ENCODE data around the gene CRKL. TPM values are rescaled to one million over a fixed set of nuclear protein-coding genes. Genes with fewer than 3 reads are reported as not detected.

The CRKL gene
- total and polyA plus RNA-seq, 4 donors: 12.0 to 45.5 (median 22.6) TPM

- H3K9me3 ChIP-seq (ENCODE audit: control insufficient read depth in 4 of 4, low read length in 3 of 4): no peaks in the 10 kb centered on the region
- DNase-seq (ENCODE audit: low spot score): no peak
These were observed 14.1 kb upstream of the CRKL start for GRCh38 chr22:20903093-20903492.

More at GRCh38 chr22:20903093-20903492, 14.1 kb upstream of the CRKL start:
- Histone ChIP-seq H3K27me3 (ENCODE audit: control insufficient read depth in 4 of 4, insufficient read depth in 4 of 4, low read length in 3 of 4) (no peaks in the 10 kb centered on the region), H3K27ac (ENCODE audit: low read depth in 1 of 2, low read length in 2 of 2) (no peak overlapping the region), H3K9ac (ENCODE audit: low read depth in 1 of 2, low read length in 2 of 2) (no peak overlapping the region), H3K4me1 (ENCODE audit: control insufficient read depth in 4 of 4, insufficient read depth in 4 of 4, low read length in 3 of 4) (peaks cover 3 to 21% (median 11%) of the 10 kb centered on the region in 4 donors), H3K36me3 (ENCODE audit: control insufficient read depth in 4 of 4, insufficient read depth in 3 of 4, low read depth in 1 of 4, low read length in 3 of 4) (no peaks in the 10 kb centered on the region), H3K4me3 (ENCODE audit: low read depth in 1 of 3, low read length in 3 of 3) (no peak overlapping the region)
- TF ChIP-seq TAF1 (conservative IDR thresholded peaks at IDR 0.05): no peak
- no peak for TF ChIP-seq REST (IDR thresholded peaks at IDR 0.05)
- TF ChIP-seq CTCF (IDR thresholded peaks at IDR 0.05; ENCODE audit: low read depth, low read length, missing input control): no peak
- no peak for TF ChIP-seq HNF4A (conservative IDR thresholded peaks at IDR 0.05)
- TF ChIP-seq RAD21 (IDR thresholded peaks at IDR 0.05): no peak
- no peak for TF ChIP-seq HNF4G (IDR thresholded peaks at IDR 0.05)
- no peak for TF ChIP-seq EGR1 (IDR thresholded peaks at IDR 0.05; ENCODE audit: low read depth in 2 of 2)
- TF ChIP-seq ATF3 (IDR thresholded peaks at IDR 0.05): no peak
- no peak for TF ChIP-seq SP1 (IDR thresholded peaks at IDR 0.05)
- WGBS: 97% methylated on average over 2 of the region's 2 CpGs

Measured in liver (tissue), 9 donors.